ENCODE measurements around the gene SLC28A3.
"Not testable (repeated sequence)": the region's sequence is repeated elsewhere in the genome, so short reads cannot be mapped to it uniquely, and the experiment has no call there.

Gene SLC28A3, protein sequence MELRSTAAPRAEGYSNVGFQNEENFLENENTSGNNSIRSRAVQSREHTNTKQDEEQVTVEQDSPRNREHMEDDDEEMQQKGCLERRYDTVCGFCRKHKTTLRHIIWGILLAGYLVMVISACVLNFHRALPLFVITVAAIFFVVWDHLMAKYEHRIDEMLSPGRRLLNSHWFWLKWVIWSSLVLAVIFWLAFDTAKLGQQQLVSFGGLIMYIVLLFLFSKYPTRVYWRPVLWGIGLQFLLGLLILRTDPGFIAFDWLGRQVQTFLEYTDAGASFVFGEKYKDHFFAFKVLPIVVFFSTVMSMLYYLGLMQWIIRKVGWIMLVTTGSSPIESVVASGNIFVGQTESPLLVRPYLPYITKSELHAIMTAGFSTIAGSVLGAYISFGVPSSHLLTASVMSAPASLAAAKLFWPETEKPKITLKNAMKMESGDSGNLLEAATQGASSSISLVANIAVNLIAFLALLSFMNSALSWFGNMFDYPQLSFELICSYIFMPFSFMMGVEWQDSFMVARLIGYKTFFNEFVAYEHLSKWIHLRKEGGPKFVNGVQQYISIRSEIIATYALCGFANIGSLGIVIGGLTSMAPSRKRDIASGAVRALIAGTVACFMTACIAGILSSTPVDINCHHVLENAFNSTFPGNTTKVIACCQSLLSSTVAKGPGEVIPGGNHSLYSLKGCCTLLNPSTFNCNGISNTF

DNA sequence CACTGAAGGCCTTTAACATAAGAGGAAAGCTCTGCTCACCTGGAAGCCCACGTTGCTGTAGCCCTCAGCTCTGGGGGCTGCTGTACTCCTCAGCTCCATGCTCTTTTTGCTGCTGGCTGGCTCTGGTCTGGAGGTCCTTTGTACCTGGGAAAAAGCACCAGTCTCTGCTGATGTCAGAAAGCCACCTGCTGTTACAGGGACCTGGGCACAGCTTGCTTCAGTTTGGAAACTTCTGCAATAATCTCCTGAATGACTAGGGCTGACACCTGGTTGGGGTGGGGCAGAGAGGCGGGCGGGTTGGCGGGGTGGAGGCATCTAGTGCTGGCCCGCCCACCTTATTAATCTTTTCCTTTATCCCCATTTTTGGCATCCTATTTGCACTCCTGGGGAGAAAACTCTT, at the start of gene SLC28A3:
Gene SLC28A3, minus strand, starts transcription at position 224 of the 400 bp plus-strand sequence. Its CDS starts 125 bp downstream, at position 99.
- no peak for DNase-seq (ENCODE audit: low read depth)

DNA sequence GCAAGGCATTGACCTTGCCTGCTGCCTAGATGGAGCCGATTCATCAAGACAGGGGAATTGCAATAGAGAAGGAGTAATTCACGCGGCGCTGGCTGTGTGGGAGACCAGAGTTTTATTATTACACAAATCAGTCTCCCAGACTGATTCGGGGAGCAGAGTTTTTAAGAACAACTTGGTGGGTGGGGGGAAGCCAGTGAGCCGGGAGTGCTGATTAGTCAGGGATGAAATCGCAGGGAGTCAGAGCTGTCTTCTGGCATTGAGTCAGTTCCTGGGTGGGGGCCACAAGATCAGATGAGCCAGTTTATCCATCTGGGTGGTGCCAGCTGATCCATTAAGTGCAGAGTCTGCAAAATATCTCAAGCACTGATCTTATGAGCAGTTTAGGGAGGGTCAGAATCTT, 49.7 kb upstream of the SLC28A3 start:
- DNase-seq (ENCODE audit: low read depth) = not testable (repeated sequence)

DNA sequence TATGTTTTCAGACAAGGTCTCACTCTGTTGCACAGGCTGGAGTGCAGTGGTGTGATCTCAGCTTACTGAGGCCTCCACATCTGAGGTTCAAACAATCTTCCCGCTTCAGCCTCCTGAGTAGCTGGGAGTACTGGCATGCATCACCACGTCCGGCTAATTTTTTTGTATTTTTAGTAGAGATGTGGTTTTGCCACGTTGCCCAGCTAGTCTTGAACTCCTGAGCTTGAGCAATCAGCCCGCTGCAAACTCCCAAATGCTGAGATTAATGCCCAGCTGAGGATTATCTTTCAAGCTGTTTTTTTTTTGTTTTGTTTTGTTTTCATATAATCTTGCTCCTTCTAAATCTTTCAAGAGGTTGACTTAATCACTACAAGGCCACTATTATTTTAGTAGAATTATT, 47.3 kb upstream of the SLC28A3 start:
- no peak for DNase-seq (ENCODE audit: low read depth)

DNA sequence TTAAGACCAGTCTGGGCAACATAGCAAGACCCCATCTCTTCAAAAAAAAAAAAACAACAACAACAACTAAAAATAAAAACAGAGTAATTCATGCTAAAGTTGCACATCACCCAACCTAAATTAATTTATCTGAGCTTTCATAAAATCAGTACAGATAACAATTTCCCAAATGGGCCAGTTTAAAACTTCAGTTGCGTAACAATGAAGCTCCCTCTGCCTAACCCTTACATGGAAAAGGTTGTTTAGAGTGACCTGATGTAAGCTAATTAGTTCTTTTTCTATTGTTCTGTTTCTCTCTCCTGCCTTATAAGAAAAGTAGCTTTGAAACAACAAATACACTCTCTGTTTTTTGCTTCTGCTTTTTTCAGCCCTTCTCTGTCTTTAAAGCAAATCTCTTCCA, 46.2 kb upstream of the SLC28A3 start:
- DNase-seq (ENCODE audit: low read depth) = no peak

DNA sequence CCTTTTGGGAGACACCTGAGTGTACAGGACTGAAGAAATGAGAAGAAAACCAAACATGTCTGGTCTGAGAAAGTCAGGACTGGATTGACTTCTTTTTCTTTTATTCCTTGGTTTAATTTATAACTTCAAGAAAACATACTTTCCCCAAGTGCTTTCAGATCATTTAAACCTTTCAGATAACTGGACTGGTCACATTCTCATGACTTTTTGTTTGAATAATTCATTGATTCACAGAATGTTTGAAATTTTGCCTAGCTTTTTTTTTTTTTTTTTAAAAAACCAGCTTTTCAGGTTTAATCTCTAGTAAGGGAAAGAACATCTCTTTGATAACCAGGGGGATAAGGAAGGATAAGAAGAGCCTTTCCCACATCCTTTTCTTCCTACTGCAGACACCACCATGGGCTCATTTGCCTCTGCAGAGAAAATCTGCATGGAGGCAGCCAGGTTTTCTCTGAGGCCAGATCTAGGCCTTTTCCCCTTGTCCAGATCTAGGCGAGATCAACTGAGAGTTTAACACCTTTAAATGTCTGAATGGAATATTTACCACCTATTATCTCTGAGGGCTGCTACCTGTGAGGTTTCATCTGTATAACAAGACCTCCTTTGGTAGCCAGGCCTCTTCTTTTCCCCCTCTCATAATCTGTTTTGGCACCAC, 45.0 kb upstream of the SLC28A3 start:
- no peak for DNase-seq (ENCODE audit: low read depth)

DNA sequence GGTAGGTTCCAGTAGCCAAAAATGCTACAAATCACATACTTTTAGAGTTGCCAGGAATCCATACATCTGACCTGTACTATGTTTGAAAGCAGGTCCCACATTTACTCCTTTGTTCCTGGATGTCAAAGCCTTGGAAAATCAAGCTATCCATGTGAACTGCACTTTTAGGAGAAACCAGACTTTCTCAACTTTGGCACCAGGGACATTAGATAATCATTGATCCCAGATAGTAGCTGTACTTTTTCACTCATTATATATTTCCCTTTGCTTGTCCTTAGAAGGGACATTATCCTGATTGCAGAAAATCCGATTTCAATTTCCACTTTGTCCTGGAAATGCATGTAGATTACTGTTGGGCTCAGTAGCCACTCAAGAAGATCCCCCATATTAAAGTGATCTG, 44.1 kb upstream of the SLC28A3 start:
- DNase-seq (ENCODE audit: low read depth) = no peak

DNA sequence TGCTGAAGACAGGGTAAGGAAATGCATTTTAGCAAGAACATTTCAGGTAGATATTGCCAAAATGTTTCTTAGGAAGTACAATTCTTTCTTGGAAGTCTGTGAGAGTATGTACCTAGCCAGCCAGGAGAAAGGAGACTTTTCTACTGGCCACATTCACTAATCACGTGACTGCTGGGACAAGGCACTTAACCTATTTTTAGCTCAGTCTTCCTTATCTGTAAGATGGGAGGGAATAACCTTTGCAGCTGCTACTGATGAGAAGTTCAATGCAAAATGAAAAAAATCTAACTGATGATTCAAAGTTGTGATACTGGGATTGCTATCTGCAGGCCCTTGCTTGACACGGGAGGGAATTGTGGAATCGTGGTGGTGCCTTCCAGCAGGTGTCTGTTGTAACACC, 42.6 kb upstream of the SLC28A3 start:
- DNase-seq (ENCODE audit: low read depth) = no peak

DNA sequence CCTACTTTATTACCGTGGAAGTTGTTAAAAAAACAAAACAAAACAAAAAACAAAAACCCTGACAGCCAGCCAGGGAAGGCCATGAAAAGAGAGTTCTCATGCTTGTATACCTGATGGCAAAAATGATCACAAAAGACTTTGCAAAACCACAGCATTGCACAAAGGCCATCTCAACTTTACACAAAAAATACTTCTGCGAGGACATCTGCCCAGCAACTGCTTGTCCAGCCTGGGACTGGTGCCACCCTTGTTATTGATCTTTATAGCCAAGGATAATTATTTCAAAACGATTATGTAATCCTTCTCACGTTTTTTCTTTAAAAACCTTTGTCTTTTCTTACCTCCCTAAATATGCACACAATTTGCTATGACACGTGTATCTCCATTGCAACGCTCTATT, 42.2 kb upstream of the SLC28A3 start:
- no peak for DNase-seq (ENCODE audit: low read depth)

DNA sequence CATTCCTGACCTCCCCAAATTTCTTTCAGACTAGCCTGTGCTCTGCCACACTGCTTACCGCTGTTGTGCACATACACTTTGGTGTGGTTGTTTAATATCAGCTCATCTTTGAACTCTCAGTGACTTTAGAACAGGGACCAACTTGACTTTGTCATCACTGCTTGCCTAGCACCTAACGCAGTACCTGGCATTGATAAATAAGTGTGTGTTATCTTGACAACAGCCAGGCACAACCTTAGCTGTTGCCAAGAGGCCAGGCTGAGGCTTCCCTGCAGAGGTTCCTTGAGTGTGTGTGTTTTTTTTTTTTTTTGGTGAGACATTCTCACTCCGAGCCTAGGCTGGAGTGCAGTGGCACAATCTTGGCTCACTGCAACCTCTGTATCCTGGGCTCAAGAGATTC, 41.0 kb upstream of the SLC28A3 start:
- no peak for DNase-seq (ENCODE audit: low read depth)

DNA sequence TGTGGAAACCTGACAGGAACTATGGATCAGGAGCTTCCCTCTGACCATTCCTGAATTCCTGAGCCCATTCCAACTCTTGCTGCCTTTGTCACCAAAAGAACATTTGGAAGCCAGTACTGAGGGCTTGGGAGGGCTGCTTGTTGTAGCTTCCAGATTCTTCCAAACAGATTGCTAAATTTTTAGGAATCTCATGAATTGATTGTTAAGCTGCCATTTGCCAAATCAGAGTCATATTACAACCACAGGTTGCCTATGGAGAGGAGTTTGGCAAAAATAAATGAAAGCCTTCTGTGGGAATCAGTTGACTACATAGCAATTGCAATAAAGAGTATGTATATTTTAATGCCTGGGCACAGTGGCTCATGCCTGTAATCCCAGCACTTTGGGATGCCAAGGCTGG, 39.2 kb upstream of the SLC28A3 start:
- DNase-seq (ENCODE audit: low read depth) = no peak

DNA sequence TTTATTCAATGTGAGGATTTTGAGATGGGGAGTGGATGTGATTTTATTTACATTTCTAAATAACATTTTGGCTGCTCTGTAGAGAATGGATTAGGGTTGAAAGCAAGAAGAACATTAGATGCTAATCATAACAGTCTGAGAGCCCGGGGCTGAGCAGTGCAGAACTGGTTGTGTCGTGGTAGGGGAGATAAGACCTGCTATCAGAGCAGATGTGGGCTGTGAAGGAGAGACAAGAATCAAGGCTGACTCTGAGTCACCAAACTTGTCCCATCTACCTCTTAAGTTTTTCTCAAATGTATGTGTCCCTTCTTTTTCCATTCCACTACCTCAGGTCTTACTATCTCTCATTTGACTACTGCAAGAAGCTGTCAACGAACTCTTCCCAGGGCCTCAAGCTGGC, 35.4 kb upstream of the SLC28A3 start:
- DNase-seq (ENCODE audit: low read depth) = no peak

DNA sequence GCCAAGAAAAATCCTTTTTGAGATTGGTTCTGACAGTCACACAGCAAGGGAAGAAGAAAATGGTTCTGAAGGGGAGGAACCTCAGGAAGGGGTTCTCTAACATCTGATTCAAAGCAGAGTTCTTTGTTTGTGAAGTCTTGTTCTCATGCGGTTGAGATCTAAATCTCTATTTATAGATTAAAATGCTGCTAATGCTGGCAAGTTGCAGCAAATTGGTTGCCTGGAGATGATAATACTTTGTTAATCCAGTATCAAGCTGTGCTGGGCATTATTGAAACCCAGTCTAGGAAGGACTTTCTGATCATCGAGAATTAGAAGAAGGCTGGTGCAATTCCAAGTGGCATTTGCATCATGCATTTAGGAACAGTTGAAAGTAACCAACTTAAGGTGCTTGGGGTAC, 34.0 kb upstream of the SLC28A3 start:
- DNase-seq (ENCODE audit: low read depth) = no peak

DNA sequence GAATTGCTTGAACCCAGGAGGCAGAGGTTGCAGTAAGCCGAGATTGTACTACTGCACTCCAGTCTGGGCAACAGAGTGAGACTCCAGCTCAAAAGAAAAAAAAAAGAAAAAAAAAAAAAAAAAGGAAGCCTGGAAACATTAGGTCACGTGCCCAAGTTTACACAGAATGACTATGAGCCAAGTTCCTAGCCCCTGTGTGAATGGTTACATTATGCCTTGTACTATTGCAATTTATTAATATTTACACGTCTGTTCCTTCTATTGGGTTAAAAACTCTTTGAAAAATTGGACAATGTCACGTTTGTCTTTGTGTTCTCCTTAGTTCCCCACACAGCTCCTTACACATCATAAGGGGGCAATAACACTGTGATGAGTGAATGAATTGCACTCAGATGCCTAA, 33.5 kb upstream of the SLC28A3 start:
- no peak for DNase-seq (ENCODE audit: low read depth)

DNA sequence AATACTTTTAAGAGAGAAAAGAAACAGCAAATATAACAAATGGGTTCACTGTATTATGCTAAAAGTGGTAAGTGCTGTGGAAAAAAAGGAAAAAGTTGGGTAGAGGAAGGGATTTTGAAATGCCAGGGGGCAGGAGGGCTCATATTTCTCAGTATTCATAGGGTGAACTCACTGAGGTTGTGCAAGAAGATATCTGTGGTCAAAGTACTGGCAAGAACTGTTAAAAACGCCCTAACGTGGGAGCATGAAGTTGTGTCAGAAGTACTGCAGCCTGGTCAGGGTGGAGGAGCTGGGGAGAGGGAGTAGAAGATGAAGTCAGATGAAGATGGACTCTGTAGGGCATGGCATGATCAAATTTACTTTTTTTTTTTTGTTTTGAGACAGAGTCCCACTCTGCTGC, 31.2 kb upstream of the SLC28A3 start:
- no peak for DNase-seq (ENCODE audit: low read depth)

DNA sequence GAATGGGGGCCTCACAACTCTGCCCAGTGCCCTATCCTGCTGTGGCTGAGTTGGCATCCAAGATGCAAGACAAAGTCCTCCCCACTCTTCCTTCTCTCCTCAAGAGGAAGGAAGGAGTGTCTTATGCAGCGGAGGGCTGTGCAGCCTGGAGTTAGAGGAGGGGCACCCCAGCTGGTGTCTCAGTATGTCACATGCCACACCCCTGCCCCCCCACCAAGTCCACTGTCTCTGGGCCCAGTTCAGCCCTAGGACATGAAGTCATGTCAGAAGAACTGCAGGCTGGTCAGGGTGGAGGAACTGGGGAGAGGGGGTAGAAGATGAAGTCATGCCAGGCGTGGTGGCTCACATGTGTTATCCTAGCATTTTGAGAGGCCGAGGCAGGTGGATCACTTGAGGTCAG, 28.0 kb upstream of the SLC28A3 start:
- no peak for DNase-seq (ENCODE audit: low read depth)

DNA sequence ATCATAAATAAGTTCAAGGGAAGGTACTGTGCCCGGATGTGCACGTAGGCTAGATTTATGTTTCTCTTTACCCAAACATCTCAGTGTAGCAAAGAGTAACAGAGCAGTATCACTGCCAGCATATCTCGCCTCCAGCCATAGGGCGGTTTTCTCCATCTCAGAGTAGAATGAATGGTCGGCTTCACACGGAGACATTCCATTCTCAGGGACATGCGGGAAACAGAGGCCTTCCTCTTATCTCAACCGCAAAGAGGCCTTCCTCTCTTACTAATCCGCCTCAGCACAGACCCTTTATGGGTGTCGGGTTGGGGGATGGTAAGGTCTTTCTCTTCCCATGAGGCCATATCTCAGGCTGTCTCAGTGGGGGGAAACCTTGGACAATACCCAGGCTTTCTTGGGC, 27.2 kb upstream of the SLC28A3 start:
- not testable (repeated sequence) for DNase-seq (ENCODE audit: low read depth)

DNA sequence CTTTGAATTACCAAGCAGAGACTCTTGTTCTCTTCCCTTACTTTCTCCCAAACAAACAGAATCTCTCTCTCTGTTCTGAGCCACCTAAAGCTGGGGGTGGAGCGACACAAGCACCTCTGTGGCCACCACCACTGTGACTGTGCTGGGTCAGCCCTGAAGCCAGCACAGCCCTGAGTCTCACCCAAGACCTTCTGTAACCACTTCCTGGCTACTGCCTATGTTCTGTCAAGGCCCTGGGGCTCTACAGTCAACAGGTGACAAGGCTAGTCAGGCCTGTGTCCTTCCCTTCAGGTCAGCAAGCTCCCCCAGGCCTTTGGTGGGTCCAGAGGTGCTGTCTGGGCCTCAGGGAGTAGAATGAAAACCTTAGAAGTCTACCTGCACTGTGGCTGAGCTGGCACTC, 26.1 kb upstream of the SLC28A3 start:
- no peak for DNase-seq (ENCODE audit: low read depth)

DNA sequence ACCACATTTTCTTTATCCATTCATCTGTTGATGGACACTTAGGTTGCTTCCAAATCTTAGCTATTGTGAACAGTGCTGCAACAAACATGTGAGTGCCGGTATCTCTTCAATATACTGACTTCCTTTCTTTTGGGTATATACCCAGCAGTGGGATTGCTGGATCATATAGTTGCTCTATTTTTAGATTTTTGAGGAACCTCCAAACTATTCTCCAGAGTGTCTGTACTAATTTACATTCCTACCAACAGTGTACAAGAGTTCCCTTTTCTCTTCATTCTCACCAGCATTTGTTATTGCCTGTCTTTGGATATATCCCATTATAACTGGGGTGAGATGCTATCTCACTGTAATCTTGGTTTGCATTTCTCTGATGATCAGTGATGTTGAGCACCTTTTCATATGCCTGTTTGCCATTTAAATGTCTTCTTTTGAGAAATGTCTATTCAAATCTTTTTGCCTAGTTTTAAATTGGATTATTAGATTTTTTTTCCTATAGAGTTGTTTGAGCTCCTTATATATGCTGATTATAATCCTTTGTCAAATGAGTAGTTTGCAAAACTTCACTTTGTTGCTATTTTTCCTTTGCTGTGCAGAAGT, 24.4 kb upstream of the SLC28A3 start:
- DNase-seq (ENCODE audit: low read depth) = not testable (repeated sequence)

DNA sequence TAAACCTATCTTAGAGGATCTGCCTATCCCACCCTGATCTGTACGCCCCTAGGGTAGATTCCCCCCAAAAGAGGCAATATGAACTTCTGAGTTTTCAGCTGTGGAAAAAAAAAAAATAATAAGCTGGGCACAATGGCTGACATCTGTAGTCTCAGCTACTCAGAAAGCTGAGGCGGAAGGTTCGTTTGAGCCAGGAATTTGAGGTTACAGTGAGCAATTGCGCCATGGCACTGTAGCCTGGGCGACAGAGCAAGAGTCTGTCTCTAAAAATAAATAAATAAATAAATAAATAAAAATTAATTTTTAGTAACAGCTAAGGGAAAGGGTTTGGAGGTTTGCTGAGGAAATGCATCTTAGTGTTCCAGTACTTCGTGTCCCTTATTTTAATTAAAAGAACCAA, 21.1 kb upstream of the SLC28A3 start:
- DNase-seq (ENCODE audit: low read depth) = no peak

DNA sequence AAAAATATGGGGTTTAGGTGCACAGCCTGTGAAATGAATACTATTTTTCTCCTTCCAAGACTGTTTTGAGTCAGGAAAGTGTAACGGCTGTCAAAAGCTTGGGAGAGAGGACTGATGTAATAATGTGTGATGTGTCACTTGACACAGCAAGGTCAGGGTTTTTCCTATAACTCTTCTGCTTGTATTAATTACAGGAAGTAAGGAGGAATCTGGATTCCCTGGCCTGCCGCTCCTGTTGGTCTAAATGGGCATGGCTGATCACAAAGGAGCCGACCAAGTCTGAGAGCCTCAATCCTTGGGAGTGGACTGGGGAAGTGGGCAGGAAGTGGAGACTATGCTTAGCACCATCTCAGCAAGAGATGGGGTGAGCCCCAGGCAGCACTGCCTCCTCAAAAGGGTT, 16.7 kb upstream of the SLC28A3 start:
- no peak for DNase-seq (ENCODE audit: low read depth)

DNA sequence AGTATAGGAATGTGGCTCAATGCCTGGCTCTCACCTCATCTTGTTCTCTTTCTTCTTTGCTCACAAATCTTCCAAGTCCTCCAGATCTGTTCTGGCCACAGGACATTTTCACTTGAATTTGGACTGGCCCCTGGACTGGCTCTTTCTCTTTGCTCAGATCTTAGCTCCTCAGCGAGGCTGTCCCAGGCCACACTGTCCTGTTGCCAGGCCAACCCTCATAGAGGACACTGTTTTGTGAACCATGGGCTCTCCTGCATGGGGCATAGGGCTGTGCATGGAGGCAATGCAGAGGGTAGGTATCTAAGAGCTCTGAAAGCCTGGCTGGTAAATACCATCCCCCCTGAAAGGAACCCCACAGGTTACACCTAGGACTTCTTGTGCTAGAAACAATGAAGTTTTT, 13.5 kb upstream of the SLC28A3 start:
- DNase-seq (ENCODE audit: low read depth) = no peak

DNA sequence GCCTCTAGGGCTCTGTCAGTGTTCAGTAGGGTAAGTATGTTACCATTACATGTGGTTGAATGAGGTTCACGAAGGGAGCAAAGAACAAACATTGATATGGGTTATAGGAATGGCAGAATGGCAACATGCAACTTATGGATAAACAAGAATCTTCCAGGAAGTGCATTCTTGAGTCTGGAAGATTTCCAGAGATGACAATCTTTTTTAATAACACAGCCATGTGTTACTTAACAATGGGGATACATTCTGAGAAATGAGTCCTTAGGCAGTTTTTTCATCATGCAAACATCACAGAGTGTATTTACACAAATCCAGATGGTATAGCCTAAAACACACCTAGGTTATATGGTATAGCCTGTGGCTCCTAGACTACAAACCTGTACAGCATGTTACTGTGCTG, 9.1 kb upstream of the SLC28A3 start:
- no peak for DNase-seq (ENCODE audit: low read depth)

DNA sequence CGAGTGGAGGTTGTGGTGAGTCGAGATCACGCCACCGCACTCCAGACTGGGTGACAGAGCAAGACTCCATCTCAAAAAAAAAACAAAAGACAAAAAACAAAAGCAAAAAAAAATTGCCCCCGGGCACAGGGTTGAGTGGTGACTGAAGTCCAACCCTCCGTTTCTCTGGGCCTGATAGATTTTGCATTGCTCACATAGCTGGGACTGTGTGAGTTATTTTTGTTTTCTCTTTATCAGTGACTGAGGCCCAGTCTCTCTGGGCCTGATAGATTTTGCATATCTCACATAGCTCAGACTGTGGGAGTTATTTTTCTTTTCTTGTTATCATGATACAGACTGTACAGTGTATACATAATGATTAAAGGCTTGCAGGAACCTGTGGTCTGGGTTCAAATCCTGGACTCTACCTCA, 2.6 kb upstream of the SLC28A3 start:
- DNase-seq (ENCODE audit: low read depth) = no peak
